ENCODE results near the gene NTN1.

NTN1 gene

GRCh38 chr17:9023392-9024218 is 2.3 kb downstream of the NTN1 start:
- WGBS (ENCODE audit: insufficient coverage) = 5% methylated on average over 41 of the region's 49 CpGs
- CTCF ChIA-PET = interaction anchor here (0.9 kb wide), 1 partner anchor 28 kb away, joined by 3 read pairs; no protein-coding TSS in a partner anchor
- no peak for DNase-seq
- POLR2A ChIA-PET = no interaction called here
- H3K4me3 ChIP-seq (ENCODE audit: control insufficient read depth in 1 of 7, extremely low read depth in 1 of 7, insufficient read depth in 4 of 7, low read depth in 2 of 7, low read length in 6 of 7) = peak overlapping the region in 3 of 7 experiments; percentile 24 to 70 (median 66)
- H3K9me3 ChIP-seq (ENCODE audit: control extremely low read depth in 1 of 5, control insufficient read depth in 4 of 5, insufficient read depth in 2 of 5, low read depth in 1 of 5, low read length in 4 of 5) = no peaks in the 10 kb centered on the region
- H3K4me1 ChIP-seq (ENCODE audit: control extremely low read depth in 1 of 4, control insufficient read depth in 4 of 4, insufficient read depth in 4 of 4, low read length in 3 of 4) = peaks cover 0 to 29% (median 28%) of the 10 kb centered on the region in 4 experiments
- no peaks in the 10 kb centered on the region for H3K36me3 ChIP-seq (ENCODE audit: control insufficient read depth in 4 of 4, insufficient read depth in 4 of 4, low read length in 3 of 4)
- H3K27me3 ChIP-seq (replicated peaks in 2 of 5; ENCODE audit: control insufficient read depth in 4 of 5, insufficient read depth in 5 of 5, low read length in 4 of 5) = peaks cover 7 to 77% (median 34%) of the 10 kb centered on the region in 5 experiments
- H3K27ac ChIP-seq (ENCODE audit: insufficient read depth in 1 of 2, low read depth in 1 of 2, low read length in 2 of 2, poor library complexity in 1 of 2, severe bottlenecking in 2 of 2) = no peak overlapping the region

DNA sequence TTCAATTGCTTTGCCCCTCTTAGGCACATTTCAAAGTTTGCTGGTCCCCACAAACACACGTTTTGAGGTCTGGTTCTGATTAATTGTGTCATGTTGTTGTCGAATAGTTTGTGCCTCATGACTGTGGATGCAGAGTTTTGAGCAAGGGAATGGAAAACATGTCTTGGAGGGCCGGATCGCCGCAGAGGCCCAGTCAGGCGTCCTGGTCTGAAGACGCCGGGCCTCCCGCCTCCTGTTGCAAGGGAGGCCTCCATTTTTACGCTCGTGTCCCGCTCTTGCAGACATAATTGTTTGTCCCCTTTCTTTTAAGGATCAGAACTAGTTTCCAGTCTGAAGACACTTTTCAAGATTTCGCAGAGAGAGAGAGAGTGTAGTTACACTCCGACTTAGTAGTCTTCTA is 3.2 kb downstream of the NTN1 start:
- WGBS (ENCODE audit: insufficient coverage) = 46% methylated on average over 13 of the region's 14 CpGs
- H3K9me3 ChIP-seq (ENCODE audit: control extremely low read depth in 1 of 5, control insufficient read depth in 4 of 5, insufficient read depth in 2 of 5, low read depth in 1 of 5, low read length in 4 of 5) = no peaks in the 10 kb centered on the region
- ChIA-PET POLR2A (no interaction called here), CTCF (interaction anchor here (0.9 kb wide), 1 partner anchor 29 kb away, joined by 3 read pairs; no protein-coding TSS in a partner anchor)
- H3K4me3 ChIP-seq (ENCODE audit: control insufficient read depth in 1 of 7, extremely low read depth in 1 of 7, insufficient read depth in 4 of 7, low read depth in 2 of 7, low read length in 6 of 7) = no peak overlapping the region
- H3K36me3 ChIP-seq (ENCODE audit: control insufficient read depth in 4 of 4, insufficient read depth in 4 of 4, low read length in 3 of 4) = no peaks in the 10 kb centered on the region
- DNase-seq = no peak
- H3K27me3 ChIP-seq (replicated peaks in 2 of 5; ENCODE audit: control insufficient read depth in 4 of 5, insufficient read depth in 5 of 5, low read length in 4 of 5) = peaks cover 7 to 70% (median 31%) of the 10 kb centered on the region in 5 experiments
- H3K4me1 ChIP-seq (ENCODE audit: control extremely low read depth in 1 of 4, control insufficient read depth in 4 of 4, insufficient read depth in 4 of 4, low read length in 3 of 4) = peaks cover 0 to 29% (median 28%) of the 10 kb centered on the region in 4 experiments
- H3K27ac ChIP-seq (ENCODE audit: insufficient read depth in 1 of 2, low read depth in 1 of 2, low read length in 2 of 2, poor library complexity in 1 of 2, severe bottlenecking in 2 of 2) = no peak overlapping the region

DNA sequence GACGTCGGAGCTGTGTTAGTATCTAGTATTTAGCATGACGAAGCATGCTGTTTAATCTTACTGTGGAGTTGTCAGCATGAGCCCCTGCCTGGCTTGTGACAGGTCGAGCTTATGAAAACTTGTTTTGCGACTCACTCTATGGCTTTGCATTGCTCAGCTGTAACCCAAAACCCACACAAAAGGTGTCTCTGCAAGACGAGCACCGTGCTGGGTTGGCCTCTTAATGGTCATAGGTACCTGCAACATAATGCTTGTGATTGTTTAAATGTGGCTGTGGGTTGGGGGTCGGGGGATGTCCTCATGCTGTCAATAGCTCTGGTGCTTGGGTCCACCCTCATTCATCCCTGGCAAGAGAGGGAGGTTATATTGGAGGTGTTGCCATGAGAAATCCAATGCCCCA is 5.4 kb downstream of the NTN1 start:
- no peak for DNase-seq
- no peak overlapping the region for H3K27ac ChIP-seq (ENCODE audit: insufficient read depth in 1 of 2, low read depth in 1 of 2, low read length in 2 of 2, poor library complexity in 1 of 2, severe bottlenecking in 2 of 2)
- POLR2A ChIA-PET = no interaction called here
- H3K9me3 ChIP-seq (ENCODE audit: control extremely low read depth in 1 of 5, control insufficient read depth in 4 of 5, insufficient read depth in 2 of 5, low read depth in 1 of 5, low read length in 4 of 5) = no peaks in the 10 kb centered on the region
- H3K4me1 ChIP-seq (ENCODE audit: control extremely low read depth in 1 of 4, control insufficient read depth in 4 of 4, insufficient read depth in 4 of 4, low read length in 3 of 4) = peaks cover 0 to 21% (median 20%) of the 10 kb centered on the region in 4 experiments
- CTCF ChIA-PET = interaction anchor here (2.1 kb wide), 1 partner anchor 29 kb away, joined by 6 read pairs; no protein-coding TSS in a partner anchor
- WGBS (ENCODE audit: insufficient coverage) = 96% methylated on average over 4 of the region's 8 CpGs
- peaks cover 7 to 53% (median 25%) of the 10 kb centered on the region in 5 experiments for H3K27me3 ChIP-seq (replicated peaks in 2 of 5; ENCODE audit: control insufficient read depth in 4 of 5, insufficient read depth in 5 of 5, low read length in 4 of 5)
- no peak overlapping the region for H3K4me3 ChIP-seq (ENCODE audit: control insufficient read depth in 1 of 7, extremely low read depth in 1 of 7, insufficient read depth in 4 of 7, low read depth in 2 of 7, low read length in 6 of 7)
- H3K36me3 ChIP-seq (ENCODE audit: control insufficient read depth in 4 of 4, insufficient read depth in 4 of 4, low read length in 3 of 4) = no peaks in the 10 kb centered on the region

- H3K27ac ChIP-seq (ENCODE audit: insufficient read depth in 1 of 2, low read depth in 1 of 2, low read length in 2 of 2, poor library complexity in 1 of 2, severe bottlenecking in 2 of 2) = no peak overlapping the region
- DNase-seq = no peak
- peaks cover 0 to 4% (median 3%) of the 10 kb centered on the region in 4 experiments for H3K4me1 ChIP-seq (ENCODE audit: control extremely low read depth in 1 of 4, control insufficient read depth in 4 of 4, insufficient read depth in 4 of 4, low read length in 3 of 4)
- no peaks in the 10 kb centered on the region for H3K36me3 ChIP-seq (ENCODE audit: control insufficient read depth in 4 of 4, insufficient read depth in 4 of 4, low read length in 3 of 4)
- H3K27me3 ChIP-seq (replicated peaks in 2 of 5; ENCODE audit: control insufficient read depth in 4 of 5, insufficient read depth in 5 of 5, low read length in 4 of 5) = peaks cover 7 to 37% (median 17%) of the 10 kb centered on the region in 5 experiments
- WGBS (ENCODE audit: insufficient coverage) = 87% methylated on average over 8 of the region's 11 CpGs
- H3K9me3 ChIP-seq (ENCODE audit: control extremely low read depth in 1 of 5, control insufficient read depth in 4 of 5, insufficient read depth in 2 of 5, low read depth in 1 of 5, low read length in 4 of 5) = no peaks in the 10 kb centered on the region
- POLR2A ChIA-PET = no interaction called here
- H3K4me3 ChIP-seq (ENCODE audit: control insufficient read depth in 1 of 7, extremely low read depth in 1 of 7, insufficient read depth in 4 of 7, low read depth in 2 of 7, low read length in 6 of 7) = no peak overlapping the region
- CTCF ChIA-PET = interaction anchor here (1.3 kb wide), 1 partner anchor 32 kb away, joined by 3 read pairs; no protein-coding TSS in a partner anchor
These were observed 7.1 kb downstream of the NTN1 start for GRCh38 chr17:9028202-9028987.

- H3K27ac ChIP-seq (ENCODE audit: insufficient read depth in 1 of 2, low read depth in 1 of 2, low read length in 2 of 2, poor library complexity in 1 of 2, severe bottlenecking in 2 of 2) = no peak overlapping the region
These were observed 7.8 kb downstream of the NTN1 start for GRCh38 chr17:9028988-9029570.

DNA sequence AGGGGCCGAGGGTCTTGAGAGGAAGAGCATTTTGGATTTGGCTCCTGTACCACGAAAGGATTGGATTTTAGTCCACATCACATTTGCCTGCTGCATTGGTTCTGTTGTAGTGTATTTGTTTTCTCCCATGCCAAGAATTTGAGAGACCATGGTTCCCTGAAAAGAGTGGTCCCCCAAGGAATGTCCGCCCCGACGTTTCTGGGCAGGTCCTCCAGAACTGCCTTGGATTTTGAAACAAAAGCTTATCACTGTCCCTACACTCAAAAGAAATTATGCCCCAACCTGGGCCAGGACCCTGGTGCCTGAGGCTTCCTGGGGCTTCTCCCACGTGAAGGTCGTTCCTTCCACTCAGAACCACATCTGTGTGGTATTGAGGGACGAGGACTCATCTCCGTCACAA is 10.8 kb downstream of the NTN1 start:
- DNase-seq = no peak
- Histone ChIP-seq H3K36me3 (ENCODE audit: control insufficient read depth in 4 of 4, insufficient read depth in 4 of 4, low read length in 3 of 4) (no peaks in the 10 kb centered on the region), H3K27ac (ENCODE audit: insufficient read depth in 1 of 2, low read depth in 1 of 2, low read length in 2 of 2, poor library complexity in 1 of 2, severe bottlenecking in 2 of 2) (no peak overlapping the region), H3K27me3 (replicated peaks in 2 of 5; ENCODE audit: control insufficient read depth in 4 of 5, insufficient read depth in 5 of 5, low read length in 4 of 5) (peaks cover 0 to 2% (median 0%) of the 10 kb centered on the region in 5 experiments), H3K9me3 (ENCODE audit: control extremely low read depth in 1 of 5, control insufficient read depth in 4 of 5, insufficient read depth in 2 of 5, low read depth in 1 of 5, low read length in 4 of 5) (no peaks in the 10 kb centered on the region), H3K4me3 (ENCODE audit: control insufficient read depth in 1 of 7, extremely low read depth in 1 of 7, insufficient read depth in 4 of 7, low read depth in 2 of 7, low read length in 6 of 7) (no peak overlapping the region), H3K4me1 (ENCODE audit: control extremely low read depth in 1 of 4, control insufficient read depth in 4 of 4, insufficient read depth in 4 of 4, low read length in 3 of 4) (peaks cover 0 to 10% (median 0%) of the 10 kb centered on the region in 4 experiments)
- ChIA-PET CTCF (no interaction called here), POLR2A (no interaction called here)
- WGBS (ENCODE audit: insufficient coverage) = 99% methylated on average over 6 of the region's 9 CpGs

More at GRCh38 chr17:9028988-9029570, 7.8 kb downstream of the NTN1 start:
- H3K36me3 ChIP-seq (ENCODE audit: control insufficient read depth in 4 of 4, insufficient read depth in 4 of 4, low read length in 3 of 4) = no peaks in the 10 kb centered on the region
- CTCF ChIA-PET = interaction anchor here (1.3 kb wide), 1 partner anchor 33 kb away, joined by 3 read pairs; no protein-coding TSS in a partner anchor
- H3K4me3 ChIP-seq (ENCODE audit: control insufficient read depth in 1 of 7, extremely low read depth in 1 of 7, insufficient read depth in 4 of 7, low read depth in 2 of 7, low read length in 6 of 7) = no peak overlapping the region
- peaks cover 7 to 30% (median 13%) of the 10 kb centered on the region in 5 experiments for H3K27me3 ChIP-seq (replicated peaks in 2 of 5; ENCODE audit: control insufficient read depth in 4 of 5, insufficient read depth in 5 of 5, low read length in 4 of 5)
- WGBS (ENCODE audit: insufficient coverage) = 96% methylated on average over 11 of the region's 13 CpGs
- DNase-seq = no peak
- no peaks in the 10 kb centered on the region for H3K4me1 ChIP-seq (ENCODE audit: control extremely low read depth in 1 of 4, control insufficient read depth in 4 of 4, insufficient read depth in 4 of 4, low read length in 3 of 4)
- POLR2A ChIA-PET = no interaction called here
- H3K9me3 ChIP-seq (ENCODE audit: control extremely low read depth in 1 of 5, control insufficient read depth in 4 of 5, insufficient read depth in 2 of 5, low read depth in 1 of 5, low read length in 4 of 5) = no peaks in the 10 kb centered on the region

All from common myeloid progenitor, CD34-positive (primary cell).